ENCODE data around the gene TCP1. TPM values are rescaled to one million over a fixed set of nuclear protein-coding genes. Genes with fewer than 3 reads are reported as not detected.

Gene TCP1
- polyA plus RNA-seq, 1 experiment: 144 TPM

GRCh38 chr6:159788276-159788675 is 1.1 kb downstream of the TCP1 start:
- ChIA-PET POLR2A (interaction anchor here (0.7 kb wide), 3 partner anchors 26 to 106 kb away, joined by 4 to 8 read pairs (median 4); partner anchors contain the start of gene ACAT2), CTCF (interaction anchor here (0.7 to 5.5 kb wide), 3 partner anchors 64 to 97 kb away, joined by 3 to 33 read pairs (median 3); no protein-coding TSS in a partner anchor)
- no peak for TF ChIP-seq CTCF (IDR thresholded peaks at IDR 0.05; ENCODE audit: insufficient read depth, low read depth, low read length)
- H3K4me3 ChIP-seq (ENCODE audit: low read depth, low read length): peak overlapping the region; percentile 87
- H3K36me3 ChIP-seq (ENCODE audit: control insufficient read depth, insufficient read depth, low read length): peaks cover 9% of the 10 kb centered on the region
- H3K27me3 ChIP-seq (ENCODE audit: control insufficient read depth, insufficient read depth, low read length): no peaks in the 10 kb centered on the region
- no peak for DNase-seq (ENCODE audit: low read depth)

- TF ChIP-seq CTCF (IDR thresholded peaks at IDR 0.05; ENCODE audit: insufficient read depth, low read depth, low read length): no peak
- CTCF ChIA-PET: no interaction called here
- POLR2A ChIA-PET: no interaction called here
- Histone ChIP-seq H3K27me3 (ENCODE audit: control insufficient read depth, insufficient read depth, low read length) (no peaks in the 10 kb centered on the region), H3K36me3 (ENCODE audit: control insufficient read depth, insufficient read depth, low read length) (peaks cover 15% of the 10 kb centered on the region), H3K4me3 (ENCODE audit: low read depth, low read length) (no peak overlapping the region)
- DNase-seq (ENCODE audit: low read depth): no peak
These were observed 10.8 kb downstream of the TCP1 start for GRCh38 chr6:159778542-159779103.

- ChIA-PET POLR2A (no interaction called here), CTCF (no interaction called here)
- H3K36me3 ChIP-seq (ENCODE audit: control insufficient read depth, insufficient read depth, low read length): peaks cover 12% of the 10 kb centered on the region
- DNase-seq (ENCODE audit: low read depth): no peak
- no peaks in the 10 kb centered on the region for H3K27me3 ChIP-seq (ENCODE audit: control insufficient read depth, insufficient read depth, low read length)
- TF ChIP-seq CTCF (IDR thresholded peaks at IDR 0.05; ENCODE audit: insufficient read depth, low read depth, low read length): no peak
- no peak overlapping the region for H3K4me3 ChIP-seq (ENCODE audit: low read depth, low read length)
These were observed 11.3 kb downstream of the TCP1 start for GRCh38 chr6:159778131-159778530.

- Histone ChIP-seq H3K36me3 (ENCODE audit: control insufficient read depth, insufficient read depth, low read length) (peaks cover 9% of the 10 kb centered on the region), H3K4me3 (ENCODE audit: low read depth, low read length) (no peak overlapping the region), H3K27me3 (ENCODE audit: control insufficient read depth, insufficient read depth, low read length) (no peaks in the 10 kb centered on the region)
- DNase-seq (ENCODE audit: low read depth): no peak
- POLR2A ChIA-PET: no interaction called here
- CTCF ChIA-PET: no interaction called here
- TF ChIP-seq CTCF (IDR thresholded peaks at IDR 0.05; ENCODE audit: insufficient read depth, low read depth, low read length): no peak
These were observed 12.0 kb downstream of the TCP1 start for GRCh38 chr6:159777240-159777904.

GRCh38 chr6:159772196-159772595 is 17.2 kb downstream of the TCP1 start:
- DNase-seq (ENCODE audit: low read depth): no peak
- ChIA-PET POLR2A (no interaction called here), CTCF (interaction anchor here (0.6 to 1.1 kb wide), 2 partner anchors 15 to 147 kb away, joined by 3 read pairs; no protein-coding TSS in a partner anchor)
- TF ChIP-seq CTCF (IDR thresholded peaks at IDR 0.05; ENCODE audit: insufficient read depth, low read depth, low read length): no peak
- Histone ChIP-seq H3K27me3 (ENCODE audit: control insufficient read depth, insufficient read depth, low read length) (no peaks in the 10 kb centered on the region), H3K4me3 (ENCODE audit: low read depth, low read length) (no peak overlapping the region), H3K36me3 (ENCODE audit: control insufficient read depth, insufficient read depth, low read length) (no peaks in the 10 kb centered on the region; the same call in none of the 2 replicates)

Data from BJ (cell line).